ENCODE results near the gene TMEM40. TPM values are rescaled to one million over a fixed set of nuclear protein-coding genes. Genes with fewer than 3 reads are reported as not detected.

The TMEM40 gene
- total and polyA plus RNA-seq, 2 experiments from 2014 or later: 0.14 to 0.48 TPM

DNA sequence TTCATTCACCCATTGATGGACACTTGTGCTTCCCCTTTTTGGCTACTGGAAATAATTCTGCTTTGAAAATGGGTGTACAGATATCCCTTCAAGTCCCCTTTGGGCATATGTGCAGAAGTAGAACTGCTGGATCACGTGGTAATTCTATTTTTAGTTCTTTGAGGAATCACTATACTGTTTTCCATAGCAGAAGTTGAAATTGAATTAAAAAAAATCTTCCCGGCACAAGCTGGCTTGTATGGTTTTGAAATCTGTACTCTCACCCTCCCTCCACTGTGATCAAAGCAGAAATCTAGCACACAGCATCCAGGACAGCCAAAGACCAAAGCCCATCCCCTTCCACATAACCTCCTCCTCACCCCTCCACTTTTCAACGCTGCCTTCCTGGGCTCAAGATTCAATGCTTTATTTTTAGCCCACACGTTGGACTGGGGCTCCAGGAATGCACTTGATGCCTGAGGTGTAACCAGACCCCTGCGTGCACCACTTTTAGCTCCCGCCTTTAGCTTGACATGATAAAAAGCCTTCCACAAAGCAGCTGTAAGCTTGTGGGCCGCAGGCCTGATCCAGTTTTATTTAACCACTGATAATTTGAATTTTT is 29.9 kb downstream of the TMEM40 start:
- no peak overlapping the region for H3K4me2 ChIP-seq
- H3K4me1 ChIP-seq (ENCODE audit: insufficient read depth): no peaks in the 10 kb centered on the region
- ATAC-seq (no peak; the same call in 2 of the 3 replicates), DNase-seq (ENCODE audit: low spot score) (no peak)
- Mint-ChIP-seq H3K36me3 (ENCODE audit: low read depth) (no peaks in the 10 kb centered on the region), H3K4me3 (no peak overlapping the region), H3K27ac (no peak overlapping the region), H3K27me3 (ENCODE audit: insufficient read depth, low read depth, poor library complexity) (peaks cover 4% of the 10 kb centered on the region), H3K4me1 (no peaks in the 10 kb centered on the region), H3K9me3 (peaks cover 8% of the 10 kb centered on the region; the same call in 1 of the 3 replicates)
- no peaks in the 10 kb centered on the region for H4K20me1 ChIP-seq (replicated peaks; ENCODE audit: insufficient read depth)
- no peaks in the 10 kb centered on the region for H3K27me3 ChIP-seq (ENCODE audit: insufficient read depth)
- H3K79me2 ChIP-seq (replicated peaks; ENCODE audit: insufficient read depth): no peaks in the 10 kb centered on the region
- no peaks in the 10 kb centered on the region for H3F3A ChIP-seq (replicated peaks; ENCODE audit: low read depth)
- H3K4me3 ChIP-seq: no peak overlapping the region
- no peak overlapping the region for H3K27ac ChIP-seq (ENCODE audit: low read depth)
- no peaks in the 10 kb centered on the region for H3K9me2 ChIP-seq (ENCODE audit: insufficient read depth)
- TF ChIP-seq NANOG (IDR thresholded peaks at IDR 0.05; ENCODE audit: borderline replicate concordance): no peak
- no peak for TF ChIP-seq POLR2AphosphoS5 (IDR thresholded peaks at IDR 0.05; ENCODE audit: low read depth)
- TF ChIP-seq, protein P1, sequence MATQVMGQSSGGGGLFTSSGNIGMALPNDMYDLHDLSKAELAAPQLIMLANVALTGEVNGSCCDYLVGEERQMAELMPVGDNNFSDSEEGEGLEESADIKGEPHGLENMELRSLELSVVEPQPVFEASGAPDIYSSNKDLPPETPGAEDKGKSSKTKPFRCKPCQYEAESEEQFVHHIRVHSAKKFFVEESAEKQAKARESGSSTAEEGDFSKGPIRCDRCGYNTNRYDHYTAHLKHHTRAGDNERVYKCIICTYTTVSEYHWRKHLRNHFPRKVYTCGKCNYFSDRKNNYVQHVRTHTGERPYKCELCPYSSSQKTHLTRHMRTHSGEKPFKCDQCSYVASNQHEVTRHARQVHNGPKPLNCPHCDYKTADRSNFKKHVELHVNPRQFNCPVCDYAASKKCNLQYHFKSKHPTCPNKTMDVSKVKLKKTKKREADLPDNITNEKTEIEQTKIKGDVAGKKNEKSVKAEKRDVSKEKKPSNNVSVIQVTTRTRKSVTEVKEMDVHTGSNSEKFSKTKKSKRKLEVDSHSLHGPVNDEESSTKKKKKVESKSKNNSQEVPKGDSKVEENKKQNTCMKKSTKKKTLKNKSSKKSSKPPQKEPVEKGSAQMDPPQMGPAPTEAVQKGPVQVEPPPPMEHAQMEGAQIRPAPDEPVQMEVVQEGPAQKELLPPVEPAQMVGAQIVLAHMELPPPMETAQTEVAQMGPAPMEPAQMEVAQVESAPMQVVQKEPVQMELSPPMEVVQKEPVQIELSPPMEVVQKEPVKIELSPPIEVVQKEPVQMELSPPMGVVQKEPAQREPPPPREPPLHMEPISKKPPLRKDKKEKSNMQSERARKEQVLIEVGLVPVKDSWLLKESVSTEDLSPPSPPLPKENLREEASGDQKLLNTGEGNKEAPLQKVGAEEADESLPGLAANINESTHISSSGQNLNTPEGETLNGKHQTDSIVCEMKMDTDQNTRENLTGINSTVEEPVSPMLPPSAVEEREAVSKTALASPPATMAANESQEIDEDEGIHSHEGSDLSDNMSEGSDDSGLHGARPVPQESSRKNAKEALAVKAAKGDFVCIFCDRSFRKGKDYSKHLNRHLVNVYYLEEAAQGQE (IDR thresholded peaks at IDR 0.05; ENCODE audit: unreplicated experiment): no peak
- no peak for TF ChIP-seq STAT1 (IDR thresholded peaks at IDR 0.05; ENCODE audit: unreplicated experiment)
- TF ChIP-seq, protein P2, sequence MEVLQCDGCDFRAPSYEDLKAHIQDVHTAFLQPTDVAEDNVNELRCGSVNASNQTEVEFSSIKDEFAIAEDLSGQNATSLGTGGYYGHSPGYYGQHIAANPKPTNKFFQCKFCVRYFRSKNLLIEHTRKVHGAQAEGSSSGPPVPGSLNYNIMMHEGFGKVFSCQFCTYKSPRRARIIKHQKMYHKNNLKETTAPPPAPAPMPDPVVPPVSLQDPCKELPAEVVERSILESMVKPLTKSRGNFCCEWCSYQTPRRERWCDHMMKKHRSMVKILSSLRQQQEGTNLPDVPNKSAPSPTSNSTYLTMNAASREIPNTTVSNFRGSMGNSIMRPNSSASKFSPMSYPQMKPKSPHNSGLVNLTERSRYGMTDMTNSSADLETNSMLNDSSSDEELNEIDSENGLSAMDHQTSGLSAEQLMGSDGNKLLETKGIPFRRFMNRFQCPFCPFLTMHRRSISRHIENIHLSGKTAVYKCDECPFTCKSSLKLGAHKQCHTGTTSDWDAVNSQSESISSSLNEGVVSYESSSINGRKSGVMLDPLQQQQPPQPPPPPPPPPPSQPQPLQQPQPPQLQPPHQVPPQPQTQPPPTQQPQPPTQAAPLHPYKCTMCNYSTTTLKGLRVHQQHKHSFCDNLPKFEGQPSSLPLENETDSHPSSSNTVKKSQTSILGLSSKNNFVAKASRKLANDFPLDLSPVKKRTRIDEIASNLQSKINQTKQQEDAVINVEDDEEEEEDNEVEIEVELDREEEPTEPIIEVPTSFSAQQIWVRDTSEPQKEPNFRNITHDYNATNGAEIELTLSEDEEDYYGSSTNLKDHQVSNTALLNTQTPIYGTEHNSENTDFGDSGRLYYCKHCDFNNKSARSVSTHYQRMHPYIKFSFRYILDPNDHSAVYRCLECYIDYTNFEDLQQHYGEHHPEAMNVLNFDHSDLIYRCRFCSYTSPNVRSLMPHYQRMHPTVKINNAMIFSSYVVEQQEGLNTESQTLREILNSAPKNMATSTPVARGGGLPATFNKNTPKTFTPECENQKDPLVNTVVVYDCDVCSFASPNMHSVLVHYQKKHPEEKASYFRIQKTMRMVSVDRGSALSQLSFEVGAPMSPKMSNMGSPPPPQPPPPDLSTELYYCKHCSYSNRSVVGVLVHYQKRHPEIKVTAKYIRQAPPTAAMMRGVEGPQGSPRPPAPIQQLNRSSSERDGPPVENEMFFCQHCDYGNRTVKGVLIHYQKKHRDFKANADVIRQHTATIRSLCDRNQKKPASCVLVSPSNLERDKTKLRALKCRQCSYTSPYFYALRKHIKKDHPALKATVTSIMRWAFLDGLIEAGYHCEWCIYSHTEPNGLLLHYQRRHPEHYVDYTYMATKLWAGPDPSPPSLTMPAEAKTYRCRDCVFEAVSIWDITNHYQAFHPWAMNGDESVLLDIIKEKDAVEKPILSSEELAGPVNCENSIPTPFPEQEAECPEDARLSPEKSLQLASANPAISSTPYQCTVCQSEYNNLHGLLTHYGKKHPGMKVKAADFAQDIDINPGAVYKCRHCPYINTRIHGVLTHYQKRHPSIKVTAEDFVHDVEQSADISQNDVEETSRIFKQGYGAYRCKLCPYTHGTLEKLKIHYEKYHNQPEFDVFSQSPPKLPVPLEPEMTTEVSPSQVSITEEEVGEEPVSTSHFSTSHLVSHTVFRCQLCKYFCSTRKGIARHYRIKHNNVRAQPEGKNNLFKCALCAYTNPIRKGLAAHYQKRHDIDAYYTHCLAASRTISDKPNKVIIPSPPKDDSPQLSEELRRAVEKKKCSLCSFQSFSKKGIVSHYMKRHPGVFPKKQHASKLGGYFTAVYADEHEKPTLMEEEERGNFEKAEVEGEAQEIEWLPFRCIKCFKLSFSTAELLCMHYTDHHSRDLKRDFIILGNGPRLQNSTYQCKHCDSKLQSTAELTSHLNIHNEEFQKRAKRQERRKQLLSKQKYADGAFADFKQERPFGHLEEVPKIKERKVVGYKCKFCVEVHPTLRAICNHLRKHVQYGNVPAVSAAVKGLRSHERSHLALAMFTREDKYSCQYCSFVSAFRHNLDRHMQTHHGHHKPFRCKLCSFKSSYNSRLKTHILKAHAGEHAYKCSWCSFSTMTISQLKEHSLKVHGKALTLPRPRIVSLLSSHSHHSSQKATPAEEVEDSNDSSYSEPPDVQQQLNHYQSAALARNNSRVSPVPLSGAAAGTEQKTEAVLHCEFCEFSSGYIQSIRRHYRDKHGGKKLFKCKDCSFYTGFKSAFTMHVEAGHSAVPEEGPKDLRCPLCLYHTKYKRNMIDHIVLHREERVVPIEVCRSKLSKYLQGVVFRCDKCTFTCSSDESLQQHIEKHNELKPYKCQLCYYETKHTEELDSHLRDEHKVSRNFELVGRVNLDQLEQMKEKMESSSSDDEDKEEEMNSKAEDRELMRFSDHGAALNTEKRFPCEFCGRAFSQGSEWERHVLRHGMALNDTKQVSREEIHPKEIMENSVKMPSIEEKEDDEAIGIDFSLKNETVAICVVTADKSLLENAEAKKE (CRISPR knock-in tag; IDR thresholded peaks at IDR 0.05): no peak
- TF ChIP-seq EZH2 (IDR thresholded peaks at IDR 0.05; ENCODE audit: low read depth, unreplicated experiment): no peak
- no peak for TF ChIP-seq JUNB (IDR thresholded peaks at IDR 0.05; ENCODE audit: unreplicated experiment)
- TF ChIP-seq, protein P3, sequence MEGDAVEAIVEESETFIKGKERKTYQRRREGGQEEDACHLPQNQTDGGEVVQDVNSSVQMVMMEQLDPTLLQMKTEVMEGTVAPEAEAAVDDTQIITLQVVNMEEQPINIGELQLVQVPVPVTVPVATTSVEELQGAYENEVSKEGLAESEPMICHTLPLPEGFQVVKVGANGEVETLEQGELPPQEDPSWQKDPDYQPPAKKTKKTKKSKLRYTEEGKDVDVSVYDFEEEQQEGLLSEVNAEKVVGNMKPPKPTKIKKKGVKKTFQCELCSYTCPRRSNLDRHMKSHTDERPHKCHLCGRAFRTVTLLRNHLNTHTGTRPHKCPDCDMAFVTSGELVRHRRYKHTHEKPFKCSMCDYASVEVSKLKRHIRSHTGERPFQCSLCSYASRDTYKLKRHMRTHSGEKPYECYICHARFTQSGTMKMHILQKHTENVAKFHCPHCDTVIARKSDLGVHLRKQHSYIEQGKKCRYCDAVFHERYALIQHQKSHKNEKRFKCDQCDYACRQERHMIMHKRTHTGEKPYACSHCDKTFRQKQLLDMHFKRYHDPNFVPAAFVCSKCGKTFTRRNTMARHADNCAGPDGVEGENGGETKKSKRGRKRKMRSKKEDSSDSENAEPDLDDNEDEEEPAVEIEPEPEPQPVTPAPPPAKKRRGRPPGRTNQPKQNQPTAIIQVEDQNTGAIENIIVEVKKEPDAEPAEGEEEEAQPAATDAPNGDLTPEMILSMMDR (conservative IDR thresholded peaks at IDR 0.05; ENCODE audit: low read depth in 2 of 2): no peak
- no peak for TF ChIP-seq ZNF114 (CRISPR knock-in tag; IDR thresholded peaks at IDR 0.05)
- TF ChIP-seq ZNF331 (CRISPR knock-in tag; IDR thresholded peaks at IDR 0.05; ENCODE audit: low read depth): no peak
- TF ChIP-seq, protein P4, sequence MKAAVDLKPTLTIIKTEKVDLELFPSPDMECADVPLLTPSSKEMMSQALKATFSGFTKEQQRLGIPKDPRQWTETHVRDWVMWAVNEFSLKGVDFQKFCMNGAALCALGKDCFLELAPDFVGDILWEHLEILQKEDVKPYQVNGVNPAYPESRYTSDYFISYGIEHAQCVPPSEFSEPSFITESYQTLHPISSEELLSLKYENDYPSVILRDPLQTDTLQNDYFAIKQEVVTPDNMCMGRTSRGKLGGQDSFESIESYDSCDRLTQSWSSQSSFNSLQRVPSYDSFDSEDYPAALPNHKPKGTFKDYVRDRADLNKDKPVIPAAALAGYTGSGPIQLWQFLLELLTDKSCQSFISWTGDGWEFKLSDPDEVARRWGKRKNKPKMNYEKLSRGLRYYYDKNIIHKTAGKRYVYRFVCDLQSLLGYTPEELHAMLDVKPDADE (IDR thresholded peaks at IDR 0.05): no peak
- no peak for TF ChIP-seq EZH2phosphoT487 (IDR thresholded peaks at IDR 0.05; ENCODE audit: unreplicated experiment)
- TF ChIP-seq CREB1 (CRISPR knock-in tag; IDR thresholded peaks at IDR 0.05; ENCODE audit: low read depth): no peak
- peak overlapping the region; percentile 52; the same call in 1 of the 2 replicates for H2AFZ ChIP-seq
- H3K36me3 ChIP-seq (ENCODE audit: insufficient read depth): no peaks in the 10 kb centered on the region

Data from GM23338 (cell line).